Activated T-cell treated with anti-CD3 and anti-CD28 coated beads, Interleukin-2, amount 50 U/mL, for 1 hour (primary cell): ENCODE results near the gene REG1B.

Experiments
- DNase-seq: peaks from one replicate; pipeline ENCODE4 v3.0.0-alpha.2; 2020

The REG1B gene, protein sequence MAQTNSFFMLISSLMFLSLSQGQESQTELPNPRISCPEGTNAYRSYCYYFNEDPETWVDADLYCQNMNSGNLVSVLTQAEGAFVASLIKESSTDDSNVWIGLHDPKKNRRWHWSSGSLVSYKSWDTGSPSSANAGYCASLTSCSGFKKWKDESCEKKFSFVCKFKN

GRCh38 chr2:79087785-79088364 lies at the start of gene REG1B:
Gene REG1B (minus strand): TSS chr2:79087993. CDS start chr2:79087612, 381 bp downstream.
- DNase-seq, result no peak

GRCh38 chr2:79131687-79132086 lies 43.9 kb upstream of the REG1B start:
- no peak for DNase-seq

- DNase-seq, result no peak
Measured at GRCh38 chr2:79129804-79130203, 42.0 kb upstream of the REG1B start.

GRCh38 chr2:79129260-79129659 lies 41.5 kb upstream of the REG1B start:
- DNase-seq, result no peak

DNA sequence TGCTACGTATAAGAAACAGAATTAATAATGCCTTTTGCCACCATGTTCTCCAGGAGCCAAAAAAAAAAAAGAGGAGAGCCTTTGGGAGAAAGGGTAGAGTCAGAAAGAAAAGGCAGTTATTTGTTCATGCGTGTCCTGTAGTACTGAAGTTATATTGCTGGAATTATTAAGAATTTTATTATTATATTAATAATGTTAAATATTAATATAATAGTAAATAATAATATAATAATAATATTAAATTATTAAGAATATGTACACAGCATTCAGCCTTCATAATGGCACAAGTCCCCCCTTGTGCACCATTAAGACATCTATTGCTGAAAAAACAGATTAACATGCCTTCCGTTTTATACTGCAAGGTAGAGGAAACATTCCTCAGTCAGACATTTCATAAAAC lies 40.6 kb upstream of the REG1B start:
- no peak for DNase-seq

- DNase-seq, result no peak
Measured at GRCh38 chr2:79125721-79125985, 37.9 kb upstream of the REG1B start.

DNA sequence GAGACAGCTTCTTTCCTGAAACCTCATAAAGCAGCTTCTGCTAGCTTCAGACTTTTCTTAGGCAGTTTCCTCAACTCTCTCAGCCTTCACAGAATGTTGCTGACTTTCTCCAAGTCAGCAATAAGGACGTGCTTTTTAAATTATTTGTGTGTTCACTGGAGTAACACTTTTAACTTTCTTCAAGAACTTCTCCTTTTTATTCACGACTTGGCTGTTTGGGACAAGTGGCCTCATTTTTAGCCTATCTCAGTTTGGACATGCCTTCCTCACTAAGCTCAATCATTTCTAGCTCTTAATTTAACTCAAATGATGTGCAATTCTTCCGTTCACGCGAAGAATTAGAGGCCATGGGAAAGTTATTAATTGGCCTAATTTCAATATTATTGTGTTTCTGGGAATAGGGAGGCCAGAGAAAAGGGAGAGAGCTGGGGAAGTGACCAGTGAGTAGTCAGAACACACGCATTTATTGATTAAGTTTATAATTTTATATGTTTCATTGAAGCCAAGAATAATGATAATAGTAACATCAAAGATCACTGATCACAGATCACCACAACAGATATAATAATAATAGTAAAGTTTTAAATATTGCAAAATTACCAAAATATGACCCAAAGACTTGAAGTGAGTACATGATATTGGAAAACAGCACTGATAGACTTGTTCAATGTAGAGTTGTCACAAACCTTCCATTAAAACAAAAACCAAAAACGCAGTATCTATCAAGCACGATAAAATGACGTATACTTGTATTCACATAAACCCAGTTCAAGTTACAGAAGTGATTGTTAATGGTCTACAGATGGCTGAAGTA lies 37.3 kb upstream of the REG1B start:
- DNase-seq, result no peak

GRCh38 chr2:79122676-79123075 lies 34.9 kb upstream of the REG1B start:
- no peak for DNase-seq

GRCh38 chr2:79120194-79120713 lies 32.5 kb upstream of the REG1B start, which contains the start of gene REG1A:
Gene REG1A (plus strand): TSS chr2:79120488. CDS start chr2:79120862, 374 bp downstream.
- no peak for DNase-seq

- no peak for DNase-seq
Measured at GRCh38 chr2:79116997-79117928, 29.5 kb upstream of the REG1B start.

GRCh38 chr2:79114797-79115494 lies 27.2 kb upstream of the REG1B start:
- DNase-seq, result no peak

DNA sequence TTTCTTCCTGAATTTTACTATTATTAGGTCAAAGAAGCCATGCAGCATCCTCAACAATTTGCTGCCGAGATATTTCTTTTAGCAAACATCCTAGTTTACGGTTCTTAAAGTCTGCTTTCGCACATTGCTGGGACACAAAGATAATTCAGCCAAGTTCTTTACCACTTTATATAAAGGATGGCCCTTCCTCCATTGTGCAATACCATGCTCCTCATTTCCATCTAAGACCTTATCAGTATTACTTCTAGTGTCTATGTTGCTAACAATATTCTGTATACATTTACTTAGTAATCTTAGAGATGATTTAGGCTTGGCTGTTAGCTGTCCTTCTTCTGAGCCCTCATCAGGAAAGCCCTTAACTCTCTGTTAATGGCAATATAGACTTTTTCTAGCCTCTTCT lies 24.5 kb upstream of the REG1B start:
- no peak for DNase-seq

DNA sequence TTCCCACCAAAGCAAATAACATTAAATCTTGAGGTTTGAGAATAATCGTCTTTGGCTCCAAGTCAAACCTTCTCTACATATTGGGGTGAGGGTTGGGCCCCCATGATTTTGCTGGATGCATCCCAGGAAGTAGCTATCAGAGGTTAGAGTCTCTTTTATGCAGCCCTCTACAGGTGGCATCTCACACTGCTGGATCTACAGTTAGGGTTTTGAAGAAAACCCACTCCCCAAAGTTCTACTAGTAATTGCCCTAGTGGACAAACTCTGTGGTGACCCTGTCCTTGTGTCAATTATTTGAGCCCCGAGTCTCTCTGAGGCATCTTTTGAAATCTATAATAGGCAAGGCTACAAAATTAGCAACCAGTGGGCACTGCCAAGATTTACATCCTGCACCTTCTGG lies 17.5 kb upstream of the REG1B start:
- no peak for DNase-seq

GRCh38 chr2:79103214-79103613 lies 15.4 kb upstream of the REG1B start:
- DNase-seq, result no peak

DNA sequence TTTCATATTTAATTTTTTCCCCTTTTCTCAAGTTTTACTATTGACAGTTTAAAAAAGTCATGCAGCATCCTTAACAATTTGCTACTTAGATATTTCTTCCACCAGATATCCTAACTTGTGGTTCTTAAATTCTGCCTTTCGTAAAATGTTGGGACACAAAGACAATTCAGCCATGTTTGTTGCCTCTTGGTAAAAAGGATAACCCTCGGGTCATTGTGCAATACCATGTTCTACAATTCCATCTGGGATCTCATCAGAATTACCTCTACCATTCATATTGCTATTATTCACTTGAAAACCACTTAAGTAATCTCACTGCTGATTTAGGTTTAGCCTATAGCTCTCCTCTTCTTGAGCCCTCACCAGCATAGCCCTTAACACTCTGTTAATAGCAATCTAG lies 13.2 kb upstream of the REG1B start:
- no peak for DNase-seq

GRCh38 chr2:79100285-79100684 lies 12.5 kb upstream of the REG1B start:
- DNase-seq, result no peak

DNA sequence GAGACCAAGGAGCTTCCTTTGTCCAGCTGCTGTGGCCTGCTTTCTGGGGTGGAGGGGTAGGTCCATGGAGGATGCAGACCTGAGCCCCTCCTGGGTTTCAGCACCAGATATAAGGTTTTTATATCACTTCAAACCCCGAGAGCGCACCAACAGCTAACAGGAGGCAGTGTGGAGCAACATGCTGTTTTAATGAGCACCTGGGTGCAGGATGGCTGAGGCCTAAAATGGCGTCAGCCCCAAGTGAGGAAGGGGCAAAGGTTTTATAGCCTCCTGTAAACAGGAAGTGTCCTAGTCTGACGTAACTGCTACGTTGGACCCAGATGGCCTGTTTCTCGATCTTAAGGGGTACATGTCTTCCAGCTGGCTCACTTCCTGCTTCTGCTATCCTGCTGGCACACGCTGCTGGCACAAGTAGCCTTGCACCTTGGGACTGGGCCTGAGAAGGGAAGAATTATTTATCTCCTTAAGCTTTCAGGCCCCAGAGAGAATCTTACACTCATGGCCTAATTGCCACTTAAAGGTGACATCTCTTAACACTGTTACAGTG lies 11.4 kb upstream of the REG1B start:
- DNase-seq, result no peak

DNA sequence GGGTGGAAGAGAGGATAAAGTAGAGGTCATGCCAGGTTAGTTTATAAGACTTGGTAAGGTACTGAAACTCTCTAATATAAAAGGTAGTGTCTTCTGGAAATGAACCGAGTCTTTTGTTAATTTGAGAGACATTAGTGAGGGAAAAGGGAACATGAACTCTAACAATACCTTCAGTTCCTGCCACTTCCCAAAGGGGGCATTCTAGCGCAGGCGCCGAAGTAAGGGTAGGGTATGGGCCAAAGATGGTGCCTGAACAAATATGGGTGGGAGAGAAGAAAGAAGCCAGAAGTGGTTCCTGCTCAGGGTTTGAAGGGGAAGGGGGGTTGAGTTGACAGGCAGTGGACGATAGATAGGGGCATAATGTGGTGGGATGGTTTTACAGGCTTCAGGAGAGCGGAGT lies 10.1 kb upstream of the REG1B start:
- no peak for DNase-seq

- no peak for DNase-seq
Measured at GRCh38 chr2:79090693-79091092, 2.9 kb upstream of the REG1B start.

GRCh38 chr2:79086255-79086654 lies 1.5 kb downstream of the REG1B start:
- DNase-seq, result no peak

DNA sequence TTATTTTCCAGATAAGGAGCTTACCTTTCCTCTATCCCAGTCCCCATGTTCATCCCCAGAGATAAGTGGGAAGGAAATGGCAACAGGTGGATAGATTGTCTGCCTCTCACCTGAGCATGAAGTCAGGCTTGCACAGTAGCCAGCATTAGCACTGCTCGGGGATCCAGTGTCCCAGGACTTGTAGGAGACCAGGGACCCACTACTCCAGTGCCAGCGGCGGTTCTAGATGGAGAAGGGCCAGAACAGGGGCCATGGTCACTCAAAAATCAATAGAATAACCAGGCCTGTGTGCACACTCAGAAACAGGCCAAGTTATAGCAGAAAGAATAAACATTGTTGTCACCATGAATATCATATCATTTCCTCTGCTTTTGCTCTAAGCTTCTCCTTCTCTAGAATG lies 2.4 kb downstream of the REG1B start:
- DNase-seq, result no peak

DNA sequence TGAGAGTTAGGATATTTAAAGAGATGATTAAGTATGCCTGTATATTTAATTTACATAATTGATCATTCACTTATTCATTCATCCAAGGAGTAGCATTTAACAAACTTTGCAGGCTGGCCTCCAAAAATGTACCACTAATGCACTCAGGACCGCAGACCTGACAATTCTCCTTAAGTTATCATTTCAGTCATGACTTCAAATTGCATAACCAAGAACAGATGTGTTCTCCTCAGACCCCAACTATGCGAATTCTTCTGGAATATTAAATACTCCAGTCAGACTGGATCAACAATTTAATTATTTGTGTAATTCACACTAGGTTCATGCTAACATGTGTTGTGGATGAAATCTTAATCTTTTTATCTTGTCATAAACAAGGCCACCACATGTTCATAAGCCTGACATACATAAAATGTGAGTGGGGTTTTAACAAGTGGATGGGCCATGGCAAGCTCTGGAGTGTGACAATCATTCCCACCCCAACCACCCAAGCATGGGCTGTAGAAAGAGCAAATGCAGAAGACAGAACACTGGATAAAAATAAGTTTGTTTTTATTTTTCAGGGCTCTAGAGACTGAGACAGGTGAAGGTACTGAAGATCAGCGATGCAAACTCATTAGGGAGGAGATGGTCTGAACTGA lies 3.2 kb downstream of the REG1B start:
- no peak for DNase-seq
